K562 (cell line): Measurements from ENCODE around the gene CNBD2. TPM values are rescaled to one million over a fixed set of nuclear protein-coding genes. Genes with fewer than 3 reads are reported as not detected.

Source experiments
- BCL6 ChIP-seq: fragments of 250-450 bp; sonication (Bioruptor Pico); IDR thresholded peaks from 2 replicates; pipeline ENCODE4 v1.4.0; 2020
- CBFA2T3 ChIP-seq: fragments of 450-650 bp; IDR thresholded peaks from 2 replicates; pipeline ENCODE4 v1.6.1; 2017
- HEY1 ChIP-seq: fragments of 250-450 bp; sonication (Bioruptor Pico); IDR thresholded peaks from 2 replicates; pipeline ENCODE4 v1.5.0; 2020; ENCODE audit warnings: mild to moderate bottlenecking, moderate library complexity, borderline replicate concordance
- KDM1A ChIP-seq, 2 experiments: fragments of 450-650 bp; IDR thresholded peaks; 2 replicates each; pipeline ENCODE4 v1.6.1; 2016; ENCODE audit warnings: mild to moderate bottlenecking in 2 of 2
- RBM25 ChIP-seq: fragments of 200-400 bp; formaldehyde crosslinking; IDR thresholded peaks from 2 replicates; pipeline ENCODE4 v1.6.1; 2018; ENCODE audit warnings: low read length, low read depth, moderate library complexity; ENCODE audit not compliant: severe bottlenecking
- SAFB2 ChIP-seq: fragments of 200-400 bp; formaldehyde crosslinking; IDR thresholded peaks from 2 replicates; pipeline ENCODE4 v1.6.1; 2018; ENCODE audit warnings: borderline replicate concordance, low read length, low read depth, moderate library complexity; ENCODE audit not compliant: severe bottlenecking
- TBL1XR1 ChIP-seq, 2 experiments: IDR thresholded peaks; 2 replicates each; pipeline ENCODE4 v1.6.1; 2012; ENCODE audit warnings: improper control_type of control experiment in 2 of 2, low read length in 2 of 2, mild to moderate bottlenecking in 1 of 2
- U2AF2 ChIP-seq: fragments of 200-400 bp; formaldehyde crosslinking; optimal IDR thresholded peaks from 2 replicates; pipeline ENCODE3; 2017; ENCODE audit warnings: low read depth, mild to moderate bottlenecking, low read length
- XRCC5 ChIP-seq: fragments of 200-400 bp; formaldehyde crosslinking; IDR thresholded peaks from 2 replicates; pipeline ENCODE4 v1.6.1; 2017; ENCODE audit warnings: low read depth, mild to moderate bottlenecking, low read length
- ZSCAN29 ChIP-seq: fragments of 450-650 bp; IDR thresholded peaks from 2 replicates; pipeline ENCODE4 v1.6.1; 2017
- polyA plus RNA-seq, 8 experiments: library from polyadenylated mRNA; depleted of rRNA in 4 of 8; stranded (reverse) in 5 of 8; unstranded in 3 of 8; fragments of >200 nt; fragmentation: Nextera tagmentation in 2 of 8; fragmentation: Illumina TruSeq in 1 of 8; extraction: Ambion mirVana in 2 of 8; extraction: Trizol in 1 of 8; gene quantifications; 2 replicates each; pipeline versions ENCODE4 v1.2.1 to v1.2.3, GENCODE V29; 2011 to 2014; ENCODE audit warnings: inconsistent platforms in 1 of 8, missing spikeins in 1 of 8
- total RNA-seq, 7 experiments: library from RNA; depleted of rRNA in 6 of 7; stranded (reverse); fragments of >200 nt in 6 of 7; fragmentation: Illumina TruSeq in 2 of 7; extraction: Trizol in 2 of 7; gene quantifications; 2 replicates each; pipeline versions ENCODE4 v1.2.1 to v1.2.3, GENCODE V29; 2011 to 2021; ENCODE audit warnings: low replicate concordance in 1 of 7
- TF ChIP-seq, protein P1 (sequence below), 2 experiments: fragments of 450-650 bp; IDR thresholded peaks; 2 replicates each; pipeline ENCODE4 v1.6.1; 2016; ENCODE audit warnings: mild to moderate bottlenecking in 2 of 2, borderline replicate concordance in 1 of 2, low read depth in 1 of 2, moderate library complexity in 1 of 2
- TF ChIP-seq, protein P2 (sequence below): fragments of 450-650 bp; formaldehyde crosslinking; conservative IDR thresholded peaks from 2 replicates; pipeline ENCODE4 v1.4.0; 2022; ENCODE audit warnings: mild to moderate bottlenecking, missing genetic modification characterization
- TF ChIP-seq, protein P3 (sequence below): fragments of 450-650 bp; IDR thresholded peaks from 2 replicates; pipeline ENCODE4 v1.6.1; 2014; ENCODE audit warnings: low read depth, mild to moderate bottlenecking, moderate library complexity, borderline replicate concordance

The CNBD2 gene
- total and polyA plus RNA-seq, 9 of the 15 experiments (the other 6 are each of a cell fraction or from before 2014, with no cell fraction given), result 3.2 to 17.5 (median 5.3) TPM

DNA sequence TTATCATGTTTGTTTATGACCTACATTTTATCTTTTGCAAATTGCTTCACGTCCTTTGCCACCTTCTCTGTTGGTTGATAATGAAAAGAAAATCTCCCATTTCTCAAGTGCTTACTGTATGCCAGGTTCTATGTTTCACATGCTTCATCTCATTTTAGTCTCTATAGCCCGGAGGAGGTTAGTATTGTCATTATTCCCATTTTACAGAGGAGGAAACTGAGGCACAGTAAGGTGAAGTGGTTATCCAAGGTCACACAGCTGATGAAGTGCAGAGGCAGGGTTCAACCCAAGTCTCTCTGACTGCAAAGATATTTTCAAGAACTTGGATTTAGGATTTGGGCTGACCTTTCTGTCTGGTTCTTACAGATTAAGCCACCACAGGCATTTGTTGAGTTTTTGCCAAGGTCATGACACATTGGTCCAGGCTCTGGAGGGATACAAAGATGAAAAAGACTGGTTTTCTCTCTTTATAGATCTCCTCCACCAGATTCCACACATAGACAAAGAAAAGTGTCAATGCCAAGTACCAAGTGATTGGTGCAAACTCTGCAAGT is 20.6 kb downstream of the CNBD2 start (continued):
- TF ChIP-seq, protein P1, sequence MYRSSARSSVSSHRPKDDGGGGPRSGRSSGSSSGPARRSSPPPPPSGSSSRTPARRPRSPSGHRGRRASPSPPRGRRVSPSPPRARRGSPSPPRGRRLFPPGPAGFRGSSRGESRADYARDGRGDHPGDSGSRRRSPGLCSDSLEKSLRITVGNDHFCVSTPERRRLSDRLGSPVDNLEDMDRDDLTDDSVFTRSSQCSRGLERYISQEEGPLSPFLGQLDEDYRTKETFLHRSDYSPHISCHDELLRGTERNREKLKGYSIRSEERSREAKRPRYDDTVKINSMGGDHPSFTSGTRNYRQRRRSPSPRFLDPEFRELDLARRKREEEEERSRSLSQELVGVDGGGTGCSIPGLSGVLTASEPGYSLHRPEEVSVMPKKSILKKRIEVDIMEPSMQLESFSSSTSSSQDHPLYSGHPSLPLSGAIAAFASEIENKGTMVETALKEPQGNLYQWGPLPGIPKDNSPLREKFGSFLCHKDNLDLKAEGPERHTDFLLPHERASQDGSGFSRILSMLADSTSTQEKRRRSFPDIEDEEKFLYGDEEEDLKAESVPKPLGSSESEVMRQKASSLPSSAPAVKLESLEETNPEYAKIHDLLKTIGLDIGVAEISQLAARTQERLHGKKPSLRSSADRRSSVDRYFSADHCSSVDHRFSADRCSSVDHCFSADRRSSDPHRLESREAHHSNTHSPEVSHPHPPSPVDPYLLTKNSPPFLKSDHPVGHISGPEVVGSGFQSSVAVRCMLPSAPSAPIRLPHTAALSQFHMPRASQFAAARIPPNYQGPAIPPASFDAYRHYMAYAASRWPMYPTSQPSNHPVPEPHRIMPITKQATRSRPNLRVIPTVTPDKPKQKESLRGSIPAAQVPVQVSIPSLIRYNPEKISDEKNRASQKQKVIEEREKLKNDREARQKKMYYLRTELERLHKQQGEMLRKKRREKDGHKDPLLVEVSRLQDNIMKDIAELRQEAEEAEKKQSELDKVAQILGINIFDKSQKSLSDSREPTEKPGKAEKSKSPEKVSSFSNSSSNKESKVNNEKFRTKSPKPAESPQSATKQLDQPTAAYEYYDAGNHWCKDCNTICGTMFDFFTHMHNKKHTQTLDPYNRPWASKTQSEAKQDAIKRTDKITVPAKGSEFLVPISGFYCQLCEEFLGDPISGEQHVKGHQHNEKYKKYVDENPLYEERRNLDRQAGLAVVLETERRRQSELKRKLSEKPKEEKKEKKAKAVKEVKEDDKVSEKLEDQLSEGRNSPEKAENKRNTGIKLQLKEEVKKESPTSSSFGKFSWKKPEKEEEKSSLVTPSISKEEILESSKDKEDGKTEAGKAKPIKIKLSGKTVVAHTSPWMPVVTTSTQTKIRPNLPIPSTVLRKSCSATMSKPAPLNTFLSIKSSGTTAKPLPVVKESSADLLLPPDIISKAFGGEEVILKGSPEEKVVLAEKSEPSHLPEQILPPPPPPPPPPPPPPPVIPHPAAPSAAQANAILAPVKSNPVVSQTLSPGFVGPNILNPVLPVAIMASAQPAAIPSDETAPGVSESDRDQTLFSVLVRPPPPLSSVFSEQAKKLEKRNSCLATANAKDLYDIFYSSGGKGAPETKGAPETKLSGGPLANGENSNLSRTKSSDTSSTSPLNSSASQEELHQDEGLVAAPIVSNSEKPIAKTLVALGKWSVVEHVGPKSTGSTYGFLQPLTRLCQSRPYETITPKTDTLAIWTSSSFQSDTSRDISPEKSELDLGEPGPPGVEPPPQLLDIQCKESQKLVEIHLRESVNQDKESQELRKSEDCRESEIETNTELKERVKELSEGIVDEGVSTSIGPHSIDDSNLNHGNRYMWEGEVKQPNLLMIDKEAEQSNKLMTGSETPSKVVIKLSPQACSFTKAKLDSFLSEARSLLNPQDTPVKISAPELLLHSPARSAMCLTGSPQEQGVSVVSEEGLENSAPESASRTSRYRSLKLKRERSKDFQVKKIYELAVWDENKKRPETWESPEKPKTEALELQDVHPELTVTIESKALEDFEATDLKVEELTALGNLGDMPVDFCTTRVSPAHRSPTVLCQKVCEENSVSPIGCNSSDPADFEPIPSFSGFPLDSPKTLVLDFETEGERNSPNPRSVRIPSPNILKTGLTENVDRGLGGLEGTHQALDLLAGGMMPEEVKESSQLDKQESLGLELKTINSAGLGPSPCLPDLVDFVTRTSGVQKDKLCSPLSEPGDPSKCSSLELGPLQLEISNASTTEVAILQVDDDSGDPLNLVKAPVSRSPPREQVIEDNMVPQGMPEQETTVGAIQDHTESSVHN (IDR thresholded peaks at IDR 0.05; ENCODE audit: borderline replicate concordance in 1 of 2, low read depth in 1 of 2), result no peak
- no peak for TF ChIP-seq HEY1 (CRISPR knock-in tag)
- TF ChIP-seq, protein P2, sequence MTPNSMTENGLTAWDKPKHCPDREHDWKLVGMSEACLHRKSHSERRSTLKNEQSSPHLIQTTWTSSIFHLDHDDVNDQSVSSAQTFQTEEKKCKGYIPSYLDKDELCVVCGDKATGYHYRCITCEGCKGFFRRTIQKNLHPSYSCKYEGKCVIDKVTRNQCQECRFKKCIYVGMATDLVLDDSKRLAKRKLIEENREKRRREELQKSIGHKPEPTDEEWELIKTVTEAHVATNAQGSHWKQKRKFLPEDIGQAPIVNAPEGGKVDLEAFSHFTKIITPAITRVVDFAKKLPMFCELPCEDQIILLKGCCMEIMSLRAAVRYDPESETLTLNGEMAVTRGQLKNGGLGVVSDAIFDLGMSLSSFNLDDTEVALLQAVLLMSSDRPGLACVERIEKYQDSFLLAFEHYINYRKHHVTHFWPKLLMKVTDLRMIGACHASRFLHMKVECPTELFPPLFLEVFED (CRISPR knock-in tag), result no peak
- no peak for TF ChIP-seq U2AF2
- TF ChIP-seq, protein P3, sequence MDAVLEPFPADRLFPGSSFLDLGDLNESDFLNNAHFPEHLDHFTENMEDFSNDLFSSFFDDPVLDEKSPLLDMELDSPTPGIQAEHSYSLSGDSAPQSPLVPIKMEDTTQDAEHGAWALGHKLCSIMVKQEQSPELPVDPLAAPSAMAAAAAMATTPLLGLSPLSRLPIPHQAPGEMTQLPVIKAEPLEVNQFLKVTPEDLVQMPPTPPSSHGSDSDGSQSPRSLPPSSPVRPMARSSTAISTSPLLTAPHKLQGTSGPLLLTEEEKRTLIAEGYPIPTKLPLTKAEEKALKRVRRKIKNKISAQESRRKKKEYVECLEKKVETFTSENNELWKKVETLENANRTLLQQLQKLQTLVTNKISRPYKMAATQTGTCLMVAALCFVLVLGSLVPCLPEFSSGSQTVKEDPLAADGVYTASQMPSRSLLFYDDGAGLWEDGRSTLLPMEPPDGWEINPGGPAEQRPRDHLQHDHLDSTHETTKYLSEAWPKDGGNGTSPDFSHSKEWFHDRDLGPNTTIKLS, result no peak
- TF ChIP-seq CBFA2T3, result peak; percentile 45; the same call in 1 of the 2 replicates
- TF ChIP-seq RBM25, result peak; percentile 81
- no peak for TF ChIP-seq SAFB2
- no peak for TF ChIP-seq BCL6
- TF ChIP-seq TBL1XR1 (IDR thresholded peaks at IDR 0.05; ENCODE audit: low read length in 2 of 2), result no peak
- TF ChIP-seq ZSCAN29, result no peak
- TF ChIP-seq KDM1A (IDR thresholded peaks at IDR 0.05), result peak; percentile 68 to 75; a peak in 3 of 4 replicates
- TF ChIP-seq XRCC5, result no peak
